HG03280 (cell line): Measurements from ENCODE around the gene CPNE2.
"Not testable (repeated sequence)": the region's sequence is repeated elsewhere in the genome, so short reads cannot be mapped to it uniquely, and the experiment has no call there.

Experiments used
- ATAC-seq: cut with Tn5 transposase; IDR thresholded peaks from one replicate; pipeline ENCODE4 v1.9.1; 2021; ENCODE audit warnings: mild to moderate bottlenecking, moderate library complexity; ENCODE audit not compliant: unreplicated experiment

The CPNE2 gene

DNA sequence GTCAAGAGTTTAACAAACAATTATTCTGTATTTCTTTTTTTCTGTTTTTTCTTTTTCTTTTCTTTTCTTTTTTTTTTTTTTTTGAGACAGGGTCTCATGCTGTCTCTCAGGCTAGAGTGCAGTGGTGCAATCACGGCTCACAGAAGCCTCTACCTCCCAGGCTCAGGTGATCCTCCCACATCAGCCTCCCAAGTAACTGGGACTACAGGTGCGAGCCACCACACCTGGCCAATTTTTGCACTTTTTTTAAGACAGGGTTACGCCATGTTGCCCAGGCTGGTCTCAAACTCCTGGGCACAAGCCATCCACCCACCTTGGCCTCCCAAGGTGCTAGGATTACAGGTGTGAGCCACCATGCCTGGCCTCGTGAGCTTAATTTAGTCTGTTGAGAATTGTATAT is 97.1 kb downstream of the CPNE2 start:
- not testable (repeated sequence) for ATAC-seq

DNA sequence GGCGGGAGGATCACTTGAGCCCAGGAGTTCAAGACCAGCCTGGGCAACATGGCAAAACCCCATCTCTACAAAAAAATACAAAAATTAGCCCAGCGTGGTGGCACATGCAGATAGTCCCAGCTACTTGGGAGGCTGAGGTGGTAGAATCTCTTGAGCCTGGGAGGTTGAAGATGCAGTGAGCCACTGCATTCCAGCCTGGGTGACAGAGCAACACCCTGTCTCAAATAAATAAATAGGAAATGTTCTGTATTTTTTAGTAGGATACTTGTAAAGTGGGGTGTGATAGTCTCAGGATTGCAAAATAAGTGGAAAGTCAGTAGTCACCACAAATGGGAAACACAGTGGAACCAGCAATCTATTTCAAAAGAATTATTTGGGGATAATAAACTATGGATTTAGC is 97.8 kb downstream of the CPNE2 start:
- ATAC-seq: no peak

DNA sequence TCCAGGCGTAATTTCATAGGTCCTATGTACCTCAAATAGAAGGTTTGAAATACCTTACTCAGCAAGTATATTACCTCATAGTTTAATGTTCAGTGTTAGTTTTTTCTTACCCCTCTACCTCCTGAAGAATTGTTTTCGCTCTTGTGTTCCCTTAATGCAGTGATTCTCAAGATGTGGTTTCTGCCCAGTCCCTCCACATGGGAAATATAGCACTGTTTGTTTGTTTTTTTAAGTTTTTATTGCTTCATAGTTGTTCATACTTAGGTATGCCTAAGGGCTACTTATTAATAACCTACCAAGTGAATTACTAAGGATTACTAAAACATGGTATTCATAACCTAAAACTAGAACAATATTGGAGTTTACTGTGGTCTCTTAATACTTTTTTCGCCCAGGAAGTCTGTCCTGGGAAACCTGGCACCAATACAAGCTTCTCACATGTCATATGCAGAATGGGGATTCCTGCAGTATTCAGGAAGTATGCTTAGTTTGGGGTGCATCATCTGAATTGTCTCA is 98.7 kb downstream of the CPNE2 start:
- no peak for ATAC-seq

DNA sequence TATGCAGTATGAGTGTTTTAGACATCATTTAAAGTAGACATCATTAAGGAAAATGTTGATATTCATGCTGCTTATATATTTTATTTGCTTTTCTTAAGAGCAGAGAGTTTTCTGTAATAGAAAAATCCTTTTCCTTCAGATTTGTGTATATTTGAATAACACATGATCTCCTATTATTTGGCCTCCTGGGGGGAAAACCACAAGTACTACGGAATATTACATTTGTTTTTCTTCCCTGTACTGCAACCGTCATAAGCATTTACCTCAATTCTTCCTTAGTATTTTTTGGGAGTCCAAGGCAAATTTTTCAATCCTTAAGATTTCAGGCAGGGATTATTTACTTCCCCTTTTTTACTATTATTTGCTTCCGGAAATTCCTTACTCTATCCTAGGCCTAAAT is 99.8 kb downstream of the CPNE2 start:
- ATAC-seq: no peak

DNA sequence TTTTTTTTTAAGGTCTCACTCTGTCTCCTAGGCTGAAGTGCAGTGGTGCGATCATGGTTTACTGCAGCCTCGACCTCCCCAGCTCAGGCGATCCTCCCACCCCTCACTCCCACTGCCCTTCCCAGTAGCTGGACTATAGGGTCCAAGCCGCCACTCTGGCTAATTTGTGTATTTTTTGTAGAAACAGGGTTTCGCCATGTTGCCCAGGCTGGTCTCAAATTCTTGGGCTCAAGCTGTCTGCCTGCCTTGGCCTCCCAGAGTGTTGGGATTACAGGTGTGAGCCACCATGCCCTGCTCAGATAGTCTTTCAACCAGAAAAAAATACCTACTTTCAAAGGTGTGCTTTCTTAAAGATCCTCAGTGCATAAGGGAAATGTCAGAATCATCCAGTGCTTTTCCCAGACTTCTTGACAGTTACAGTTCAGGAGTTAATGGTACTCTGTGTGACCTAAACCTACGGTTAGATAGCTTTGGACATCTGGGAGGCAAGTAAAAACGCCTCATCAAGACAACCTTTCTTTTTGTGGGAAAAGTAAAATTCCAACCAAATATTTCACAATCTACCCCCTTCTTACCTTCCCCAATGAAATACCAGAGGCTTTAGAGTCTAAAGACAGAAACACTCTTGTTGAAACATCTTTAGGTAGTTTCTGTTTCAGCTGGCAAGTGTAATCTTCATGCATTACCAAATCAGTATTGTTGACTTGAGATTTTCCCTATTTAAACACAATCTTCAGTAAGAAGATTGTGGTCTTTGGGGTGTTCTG is 100.5 kb downstream of the CPNE2 start:
- ATAC-seq: no peak

DNA sequence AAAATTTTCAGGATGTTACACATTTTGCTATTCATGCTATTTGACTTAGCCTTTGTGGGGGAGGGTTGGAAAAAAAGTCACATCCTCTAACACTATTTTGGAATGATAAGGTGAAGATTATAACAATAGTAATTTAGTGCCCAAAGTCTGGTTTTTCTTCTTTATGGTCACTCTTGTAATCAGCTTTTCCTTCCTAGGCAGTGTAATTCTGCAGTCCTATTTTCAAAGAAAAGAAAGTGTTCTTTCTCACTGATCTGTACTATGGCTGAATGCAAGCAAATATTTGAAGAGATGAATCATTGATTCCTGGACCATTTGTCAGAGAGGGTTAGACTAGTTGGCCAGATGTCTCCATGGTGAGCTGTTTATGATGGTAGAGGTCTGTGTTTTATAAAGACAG is 102.1 kb downstream of the CPNE2 start:
- ATAC-seq: no peak

DNA sequence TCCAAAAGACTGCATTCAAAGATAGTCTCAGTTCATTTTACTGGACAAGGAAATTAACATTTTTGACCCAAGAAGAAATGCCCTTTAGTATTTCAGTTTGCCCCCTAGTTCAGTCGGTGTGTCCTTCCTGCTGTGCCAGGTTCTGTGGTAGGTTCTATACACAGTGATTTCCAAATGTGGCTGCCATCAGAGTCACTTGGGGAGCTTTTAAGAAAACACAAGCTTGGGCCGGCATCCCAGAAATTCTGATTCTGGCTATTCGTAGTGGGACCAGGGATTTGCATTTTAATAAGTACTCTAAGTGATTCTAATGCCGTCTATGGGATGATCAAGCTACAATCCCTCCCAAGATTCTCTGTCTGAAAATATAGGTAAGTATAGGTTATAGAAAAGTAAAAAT is 103.9 kb downstream of the CPNE2 start:
- ATAC-seq: no peak

DNA sequence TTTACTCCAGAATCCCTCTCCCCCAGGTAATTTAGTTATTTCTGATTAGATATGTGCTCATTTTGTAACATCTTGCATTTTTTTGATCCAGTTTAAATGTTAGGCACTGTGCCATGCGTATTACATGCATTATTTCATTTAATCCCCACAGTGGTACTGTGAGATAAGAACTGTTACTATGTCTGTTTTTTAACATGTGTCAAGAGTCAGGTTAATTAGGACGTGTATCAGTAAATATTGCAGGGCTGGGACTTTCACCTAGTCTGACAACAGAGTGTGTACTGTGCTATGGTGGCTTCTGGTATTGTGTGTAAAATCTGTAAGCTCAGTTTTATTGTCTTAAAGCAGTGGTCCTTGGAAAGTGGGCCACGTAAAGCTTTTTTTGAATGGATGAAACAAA is 104.4 kb downstream of the CPNE2 start:
- ATAC-seq: no peak
